WTC11 (cell line): Measurements from ENCODE around the gene DCUN1D1. TPM values are rescaled to one million over a fixed set of nuclear protein-coding genes. Genes with fewer than 3 reads are reported as not detected.

Experiments
- ATAC-seq: fragments of 200-7000 bp; cut with Tn5 transposase; 2 replicates; pipeline ENCODE4 v1.10.0; 2021; ENCODE audit warnings: mild to moderate bottlenecking, moderate library complexity
- CTCF ChIA-PET: fragments of 300-600 bp; sonication (Branson Sonifier 250); formaldehyde crosslinking; loops from one replicate; lab custom pipeline; 2021; ENCODE audit warnings: antibody characterized with exemption; lab: Charles Lee
- POLR2A ChIA-PET: fragments of 350-600 bp; sonication (Branson Sonifier 250); formaldehyde crosslinking; loops from one replicate; lab custom pipeline; 2021; ENCODE audit warnings: antibody characterized with exemption; lab: Charles Lee
- DNase-seq: peaks from one replicate; pipeline ENCODE4 v3.0.0; 2021; ENCODE audit warnings: low spot score
- H3K27ac Mint-ChIP-seq: 2 replicates; pipeline ENCODE4 v1.8.0; 2021; ENCODE audit warnings: mixed read lengths
- H3K27me3 Mint-ChIP-seq: 2 replicates; pipeline ENCODE4 v1.8.0; 2021; ENCODE audit warnings: low read depth, mild to moderate bottlenecking, moderate library complexity, mixed read lengths
- H3K36me3 Mint-ChIP-seq: 2 replicates; pipeline ENCODE4 v1.8.0; 2021; ENCODE audit warnings: mixed read lengths
- H3K4me1 Mint-ChIP-seq: 2 replicates; pipeline ENCODE4 v1.8.0; 2022; ENCODE audit warnings: mixed read lengths
- H3K4me3 Mint-ChIP-seq: 2 replicates; pipeline ENCODE4 v1.8.0; 2021; ENCODE audit warnings: mild to moderate bottlenecking, moderate library complexity, mixed read lengths
- H3K9me3 Mint-ChIP-seq: 2 replicates; pipeline ENCODE4 v1.8.0; 2021; ENCODE audit warnings: mixed read lengths
- ATF1 ChIP-seq: sonication (generic); formaldehyde crosslinking; IDR thresholded peaks from 2 replicates; pipeline ENCODE4 v1.8.1; 2023; ENCODE audit warnings: mild to moderate bottlenecking, moderate library complexity, missing genetic modification reagents
- CREB1 ChIP-seq: sonication (generic); formaldehyde crosslinking; IDR thresholded peaks from 2 replicates; pipeline ENCODE4 v1.8.0; 2023; ENCODE audit warnings: mild to moderate bottlenecking, missing genetic modification reagents
- E2F4 ChIP-seq: sonication (generic); formaldehyde crosslinking; IDR thresholded peaks from 2 replicates; pipeline ENCODE4 v1.8.1; 2022; ENCODE audit warnings: low read depth, mild to moderate bottlenecking, moderate library complexity, missing genetic modification reagents, borderline replicate concordance
- ELF4 ChIP-seq: sonication (generic); formaldehyde crosslinking; IDR thresholded peaks from 2 replicates; pipeline ENCODE4 v1.8.1; 2022; ENCODE audit warnings: low read depth, mild to moderate bottlenecking, moderate library complexity, missing genetic modification reagents
- ERG ChIP-seq: fragments of 250-450 bp; sonication (Bioruptor Pico); IDR thresholded peaks from 2 replicates; pipeline ENCODE4 v1.8.0; 2021; ENCODE audit warnings: mild to moderate bottlenecking
- ESRRA ChIP-seq: sonication (generic); formaldehyde crosslinking; IDR thresholded peaks from 2 replicates; pipeline ENCODE4 v1.8.1; 2022; ENCODE audit warnings: mild to moderate bottlenecking, missing genetic modification reagents, borderline replicate concordance
- FOXP4 ChIP-seq: sonication (generic); formaldehyde crosslinking; IDR thresholded peaks from 2 replicates; pipeline ENCODE4 v1.8.0; 2022; ENCODE audit warnings: mild to moderate bottlenecking, missing genetic modification reagents
- GRHL2 ChIP-seq: fragments of 250-450 bp; sonication (Bioruptor Pico); IDR thresholded peaks from 2 replicates; pipeline ENCODE4 v1.8.0; 2022; ENCODE audit warnings: mild to moderate bottlenecking, moderate library complexity; ENCODE audit not compliant: insufficient replicate concordance, severe bottlenecking
- HMGA2 ChIP-seq: fragments of 250-450 bp; sonication (Bioruptor Pico); IDR thresholded peaks from 2 replicates; pipeline ENCODE4 v1.4.0; 2021; ENCODE audit warnings: mild to moderate bottlenecking, moderate library complexity
- JAZF1 ChIP-seq: fragments of 250-450 bp; sonication (Bioruptor Pico); IDR thresholded peaks from 2 replicates; pipeline ENCODE4 v1.9.0; 2021; ENCODE audit warnings: moderate library complexity, mild to moderate bottlenecking, inconsistent platforms
- MXD4 ChIP-seq: fragments of 250-450 bp; sonication (Bioruptor Pico); IDR thresholded peaks from 2 replicates; pipeline ENCODE4 v1.8.0; 2021; ENCODE audit warnings: mild to moderate bottlenecking, moderate library complexity, borderline replicate concordance
- MYBL2 ChIP-seq: sonication (generic); formaldehyde crosslinking; IDR thresholded peaks from 2 replicates; pipeline ENCODE4 v1.8.1; 2023; ENCODE audit warnings: mild to moderate bottlenecking, moderate library complexity, missing genetic modification reagents
- NR2C2 ChIP-seq: sonication (generic); formaldehyde crosslinking; IDR thresholded peaks from 2 replicates; pipeline ENCODE4 v1.8.0; 2022; ENCODE audit warnings: mild to moderate bottlenecking, missing genetic modification reagents
- OVOL2 ChIP-seq: fragments of 250-450 bp; sonication (Bioruptor Pico); IDR thresholded peaks from 2 replicates; pipeline ENCODE4 v1.9.0; 2021; ENCODE audit warnings: mild to moderate bottlenecking, borderline replicate concordance
- PREB ChIP-seq: sonication (generic); formaldehyde crosslinking; IDR thresholded peaks from 2 replicates; pipeline ENCODE4 v1.8.1; 2022; ENCODE audit warnings: mild to moderate bottlenecking, missing genetic modification reagents, moderate library complexity, borderline replicate concordance
- PRRX2 ChIP-seq: fragments of 250-450 bp; sonication (Bioruptor Pico); IDR thresholded peaks from 2 replicates; pipeline ENCODE4 v1.8.0; 2021; ENCODE audit warnings: mild to moderate bottlenecking
- RORB ChIP-seq: fragments of 250-450 bp; sonication (Bioruptor Pico); IDR thresholded peaks from 2 replicates; pipeline ENCODE4 v1.9.0; 2021; ENCODE audit warnings: mild to moderate bottlenecking
- SMAD3 ChIP-seq: sonication (generic); formaldehyde crosslinking; IDR thresholded peaks from 2 replicates; pipeline ENCODE4 v1.8.0; 2022; ENCODE audit warnings: missing genetic modification reagents, mild to moderate bottlenecking, borderline replicate concordance
- ZMAT4 ChIP-seq: fragments of 250-450 bp; sonication (Bioruptor Pico); IDR thresholded peaks from 2 replicates; pipeline ENCODE4 v1.9.0; 2021; ENCODE audit warnings: mild to moderate bottlenecking
- ZNF219 ChIP-seq: sonication (generic); formaldehyde crosslinking; IDR thresholded peaks from 2 replicates; pipeline ENCODE4 v1.8.0; 2023; ENCODE audit warnings: missing genetic modification reagents, mild to moderate bottlenecking, borderline replicate concordance
- ZNF263 ChIP-seq: sonication (generic); formaldehyde crosslinking; IDR thresholded peaks from 2 replicates; pipeline ENCODE4 v1.8.1; 2022; ENCODE audit warnings: low read depth, mild to moderate bottlenecking, moderate library complexity, missing genetic modification reagents
- ZNF281 ChIP-seq: sonication (generic); formaldehyde crosslinking; IDR thresholded peaks from 2 replicates; pipeline ENCODE4 v1.8.0; 2023; ENCODE audit warnings: mild to moderate bottlenecking, missing genetic modification reagents
- ZNF317 ChIP-seq: sonication (generic); formaldehyde crosslinking; IDR thresholded peaks from 2 replicates; pipeline ENCODE4 v1.8.1; 2023; ENCODE audit warnings: low read depth, mild to moderate bottlenecking, moderate library complexity, missing genetic modification reagents, borderline replicate concordance
- ZNF425 ChIP-seq: fragments of 250-450 bp; sonication (Bioruptor Pico); conservative IDR thresholded peaks from 2 replicates; pipeline ENCODE4 v1.9.0; 2021; ENCODE audit warnings: mild to moderate bottlenecking
- total RNA-seq: library from RNA; stranded (reverse); gene quantifications from 3 replicates; pipeline ENCODE4 v1.2.3, GENCODE V29; 2021

The DCUN1D1 gene
- total RNA-seq, 1 experiment from 2014 or later = 64.5 TPM

GRCh38 chr3:182911782-182912111 is 68.6 kb downstream of the DCUN1D1 start:
- no peaks in the 10 kb centered on the region for H3K9me3 Mint-ChIP-seq
- POLR2A ChIA-PET = no interaction called here
- H3K4me1 Mint-ChIP-seq = no peaks in the 10 kb centered on the region
- CTCF ChIA-PET = interaction anchor here (1.0 to 1.3 kb wide), 2 partner anchors 185 to 198 kb away, joined by 3 to 4 read pairs; no protein-coding TSS in a partner anchor
- H3K27me3 Mint-ChIP-seq = no peaks in the 10 kb centered on the region
- ATAC-seq (no peak; the same call in 1 of the 2 replicates), DNase-seq (no peak)
- H3K36me3 Mint-ChIP-seq = no peaks in the 10 kb centered on the region
- peak overlapping the region; percentile 17 for H3K27ac Mint-ChIP-seq
- H3K4me3 Mint-ChIP-seq = no peak overlapping the region
- TF ChIP-seq E2F4 (no peak), NR2C2 (CRISPR knock-in tag) (no peak), ESRRA (no peak), PREB (CRISPR knock-in tag) (no peak), JAZF1 (CRISPR knock-in tag) (no peak), GRHL2 (CRISPR knock-in tag) (no peak), ZNF281 (CRISPR knock-in tag) (no peak), ATF1 (CRISPR knock-in tag) (no peak), ELF4 (CRISPR knock-in tag) (no peak), SMAD3 (CRISPR knock-in tag) (no peak), ZNF263 (CRISPR knock-in tag) (no peak), ZMAT4 (no peak), PRRX2 (CRISPR knock-in tag) (no peak)
- TF ChIP-seq, all 79 proteins: peak for 0

- POLR2A ChIA-PET = no interaction called here
- TF ChIP-seq ZNF425 = no peak
- no peak for TF ChIP-seq RORB
- TF ChIP-seq HMGA2 (CRISPR knock-in tag) = no peak
- no peak for TF ChIP-seq ZNF219 (CRISPR knock-in tag)
- TF ChIP-seq MXD4 (CRISPR knock-in tag) = no peak
- TF ChIP-seq FOXP4 = no peak
- no peak for TF ChIP-seq OVOL2
- no peak for TF ChIP-seq CREB1 (CRISPR knock-in tag)
- no peak for TF ChIP-seq MYBL2
- TF ChIP-seq ERG (CRISPR knock-in tag) = no peak
- TF ChIP-seq ZNF317 (CRISPR knock-in tag) = no peak
Observed at GRCh38 chr3:182910936-182911781, 69.2 kb downstream of the DCUN1D1 start.

More at GRCh38 chr3:182910936-182911781, 69.2 kb downstream of the DCUN1D1 start:
- H3K4me3 Mint-ChIP-seq = no peak overlapping the region
- H3K27ac Mint-ChIP-seq = peak overlapping the region; percentile 17
- no peak for ATAC-seq
- CTCF ChIA-PET = interaction anchor here (1.0 to 1.8 kb wide), 3 partner anchors 37 to 197 kb away, joined by 3 to 4 read pairs (median 4); no protein-coding TSS in a partner anchor
- H3K36me3 Mint-ChIP-seq = no peaks in the 10 kb centered on the region
- no peaks in the 10 kb centered on the region for H3K4me1 Mint-ChIP-seq
- DNase-seq = no peak
- H3K27me3 Mint-ChIP-seq = no peaks in the 10 kb centered on the region
- H3K9me3 Mint-ChIP-seq = no peaks in the 10 kb centered on the region
